B cell (primary cell): ENCODE measurements around the gene PLCB4.

Experiments used
- EZH2 ChIP-seq: IDR thresholded peaks from 2 replicates; pipeline ENCODE4 v1.6.1; 2012; ENCODE audit warnings: borderline replicate concordance, low read depth, mild to moderate bottlenecking, moderate library complexity, low read length; ENCODE audit not compliant: insufficient read depth, poor library complexity, severe bottlenecking
- TF ChIP-seq, protein P1 (sequence below): fragments of 200-600 bp; IDR thresholded peaks from one replicate; pipeline ENCODE4 v1.8.0; 2022; ENCODE audit warnings: antibody characterized with exemption, mild to moderate bottlenecking

DNA sequence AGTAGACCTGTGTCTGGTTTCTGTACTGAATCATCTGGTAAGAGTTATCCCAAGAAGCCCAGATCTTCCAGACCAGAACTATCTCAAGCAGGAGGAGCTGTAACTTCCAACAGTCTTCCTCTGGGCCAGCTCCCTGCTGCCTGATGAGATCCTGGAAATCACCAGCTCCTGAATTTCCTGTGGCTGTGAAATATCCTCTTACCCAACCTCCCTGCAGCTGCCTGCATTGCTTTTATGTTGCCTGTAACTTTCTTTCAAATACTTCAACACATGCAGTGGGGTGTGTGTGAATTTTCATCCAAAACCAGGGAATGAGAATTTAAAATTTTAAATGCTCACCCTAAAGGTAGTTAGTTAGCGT lies 285.0 kb downstream of the PLCB4 start:
- TF ChIP-seq, protein P1, sequence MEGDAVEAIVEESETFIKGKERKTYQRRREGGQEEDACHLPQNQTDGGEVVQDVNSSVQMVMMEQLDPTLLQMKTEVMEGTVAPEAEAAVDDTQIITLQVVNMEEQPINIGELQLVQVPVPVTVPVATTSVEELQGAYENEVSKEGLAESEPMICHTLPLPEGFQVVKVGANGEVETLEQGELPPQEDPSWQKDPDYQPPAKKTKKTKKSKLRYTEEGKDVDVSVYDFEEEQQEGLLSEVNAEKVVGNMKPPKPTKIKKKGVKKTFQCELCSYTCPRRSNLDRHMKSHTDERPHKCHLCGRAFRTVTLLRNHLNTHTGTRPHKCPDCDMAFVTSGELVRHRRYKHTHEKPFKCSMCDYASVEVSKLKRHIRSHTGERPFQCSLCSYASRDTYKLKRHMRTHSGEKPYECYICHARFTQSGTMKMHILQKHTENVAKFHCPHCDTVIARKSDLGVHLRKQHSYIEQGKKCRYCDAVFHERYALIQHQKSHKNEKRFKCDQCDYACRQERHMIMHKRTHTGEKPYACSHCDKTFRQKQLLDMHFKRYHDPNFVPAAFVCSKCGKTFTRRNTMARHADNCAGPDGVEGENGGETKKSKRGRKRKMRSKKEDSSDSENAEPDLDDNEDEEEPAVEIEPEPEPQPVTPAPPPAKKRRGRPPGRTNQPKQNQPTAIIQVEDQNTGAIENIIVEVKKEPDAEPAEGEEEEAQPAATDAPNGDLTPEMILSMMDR, result no peak
- no peak for TF ChIP-seq EZH2
